Left kidney (tissue), 2 donors: ENCODE results near the gene NOVA2. TPM values are rescaled to one million over a fixed set of nuclear protein-coding genes. Genes with fewer than 3 reads are reported as not detected.

Experiments
- DNase-seq: peaks from one replicate; pipeline ENCODE4 v3.0.0-alpha.2; 2013
- polyA plus RNA-seq: library from polyadenylated mRNA; unstranded; fragments of 120-200 nt; gene quantifications from one replicate; pipeline ENCODE4 v1.2.1, GENCODE V29; 2013; ENCODE audit not compliant: insufficient read length

The NOVA2 gene
- polyA plus RNA-seq, 1 donor = 4.1 TPM

- no peak for DNase-seq
Observed at GRCh38 chr19:45962021-45962420, 11.6 kb downstream of the NOVA2 start.

- DNase-seq = no peak
Observed at GRCh38 chr19:45960595-45961235, 12.9 kb downstream of the NOVA2 start.

- no peak for DNase-seq
Observed at GRCh38 chr19:45959517-45960025, 14.1 kb downstream of the NOVA2 start.

GRCh38 chr19:45958769-45959516, 14.7 kb downstream of the NOVA2 start:
- DNase-seq = no peak

GRCh38 chr19:45958320-45958719, 15.3 kb downstream of the NOVA2 start:
- DNase-seq = no peak

- no peak for DNase-seq
Observed at GRCh38 chr19:45955905-45956608, 17.6 kb downstream of the NOVA2 start.

- no peak for DNase-seq
Observed at GRCh38 chr19:45954156-45954555, 19.5 kb downstream of the NOVA2 start.

- DNase-seq = no peak
Observed at GRCh38 chr19:45953676-45954075, 20.0 kb downstream of the NOVA2 start.

- DNase-seq = peak; percentile 69
Observed at GRCh38 chr19:45952686-45953505, 20.8 kb downstream of the NOVA2 start.

- DNase-seq = no peak
Observed at GRCh38 chr19:45952341-45952685, 21.4 kb downstream of the NOVA2 start.

- DNase-seq = no peak
Observed at GRCh38 chr19:45947926-45948325, 25.7 kb downstream of the NOVA2 start.

- DNase-seq = no peak
Observed at GRCh38 chr19:45940515-45940805, 33.2 kb downstream of the NOVA2 start.

GRCh38 chr19:45939792-45940514, 33.7 kb downstream of the NOVA2 start:
- DNase-seq = no peak

- DNase-seq = no peak
Observed at GRCh38 chr19:45938733-45939319, 34.8 kb downstream of the NOVA2 start.

GRCh38 chr19:45935267-45935666, 38.4 kb downstream of the NOVA2 start:
- DNase-seq = no peak

GRCh38 chr19:45934551-45935230, 39.0 kb downstream of the NOVA2 start:
- no peak for DNase-seq

- DNase-seq = no peak
Observed at GRCh38 chr19:45933759-45934158, 39.9 kb downstream of the NOVA2 start.

GRCh38 chr19:45931055-45931454, 42.6 kb downstream of the NOVA2 start:
- no peak for DNase-seq

GRCh38 chr19:45929247-45929646, 44.4 kb downstream of the NOVA2 start:
- no peak for DNase-seq

- peak; percentile 86 for DNase-seq
Observed at GRCh38 chr19:45927565-45928261, 46.0 kb downstream of the NOVA2 start.
